GM10847 (cell line): ENCODE measurements around the gene DNAH6.

Source experiments
- POLR2A ChIP-seq: IDR thresholded peaks from 2 replicates; pipeline ENCODE4 v1.6.1; 2011; ENCODE audit not compliant: insufficient read length; ENCODE audit errors: extremely low read depth

DNAH6 gene

DNA sequence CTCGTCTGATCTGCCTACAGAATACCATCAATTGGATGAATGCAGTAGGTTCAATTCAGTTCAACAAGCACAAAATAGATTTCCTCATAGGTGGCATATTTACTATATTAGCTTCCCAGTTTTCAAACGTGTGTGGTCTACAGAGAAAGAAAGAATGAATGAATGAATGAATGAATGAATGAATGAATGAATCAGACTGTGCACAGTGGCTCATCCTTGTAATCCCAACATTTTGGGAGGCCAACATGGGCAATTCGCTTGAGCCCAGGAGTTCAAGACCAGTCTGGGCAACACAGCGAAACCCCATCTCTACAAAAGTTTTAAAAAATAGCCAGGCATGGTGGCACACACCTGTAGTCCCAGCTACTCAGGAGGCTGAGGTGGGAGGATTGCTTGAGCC, 269.7 kb downstream of the DNAH6 start:
- TF ChIP-seq POLR2A, result no peak

DNA sequence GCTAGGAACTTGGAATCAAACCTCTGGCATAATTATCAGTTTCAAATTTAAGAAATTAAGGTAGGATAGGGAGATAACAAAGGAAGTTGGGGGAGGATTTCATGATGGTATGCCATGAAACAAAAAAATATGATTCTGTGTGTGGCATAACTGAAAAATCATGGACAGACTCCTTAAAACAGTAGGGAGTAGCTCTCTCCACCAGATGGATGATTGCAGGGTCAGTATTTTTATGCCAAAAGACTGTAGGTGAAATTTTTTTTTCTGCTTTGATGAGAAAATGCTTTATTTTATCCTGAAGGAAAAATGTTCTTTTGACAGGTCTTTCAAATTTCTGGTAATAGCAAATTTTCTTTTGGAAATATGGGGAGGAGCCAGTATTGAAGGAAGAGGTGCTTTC, 270.3 kb downstream of the DNAH6 start:
- TF ChIP-seq POLR2A, result no peak

DNA sequence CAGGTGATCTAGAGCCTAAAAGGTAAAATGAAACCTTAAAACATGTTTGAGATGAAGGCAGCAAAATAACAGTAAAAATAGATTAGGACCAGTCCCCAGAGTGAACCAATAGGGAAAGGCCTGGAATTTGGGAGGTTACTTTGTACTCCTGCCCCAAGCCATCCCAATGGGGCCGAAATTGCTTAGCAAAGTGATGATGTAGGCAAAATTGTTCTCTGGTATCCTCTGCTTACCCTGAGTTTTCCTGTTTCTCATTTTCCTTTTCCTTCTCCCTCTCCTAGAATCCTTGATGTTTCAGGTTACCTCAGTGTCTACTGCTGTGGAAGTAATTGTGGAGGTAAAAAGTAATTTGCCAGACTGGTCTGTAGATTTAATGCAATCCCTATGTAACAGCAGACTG, 271.7 kb downstream of the DNAH6 start:
- no peak for TF ChIP-seq POLR2A

DNA sequence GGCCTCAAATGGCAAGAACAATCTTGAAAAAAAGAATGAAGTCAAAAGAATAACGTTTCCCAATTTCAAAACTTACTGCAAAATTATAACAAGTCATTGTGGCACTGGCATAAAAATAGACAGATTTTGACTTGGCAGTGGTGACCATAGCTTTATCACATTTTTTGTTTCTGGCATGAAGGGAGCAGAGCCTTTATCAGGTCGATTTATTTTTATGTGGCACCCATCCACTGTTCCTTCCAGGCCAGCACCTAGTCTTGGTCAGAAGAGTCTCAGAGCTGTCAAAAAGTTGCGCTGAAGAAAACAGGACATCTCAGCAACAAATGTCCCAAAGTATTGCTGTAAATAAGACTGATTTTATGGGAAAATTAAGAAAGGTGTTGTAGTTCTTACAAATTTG, 272.2 kb downstream of the DNAH6 start:
- no peak for TF ChIP-seq POLR2A

DNA sequence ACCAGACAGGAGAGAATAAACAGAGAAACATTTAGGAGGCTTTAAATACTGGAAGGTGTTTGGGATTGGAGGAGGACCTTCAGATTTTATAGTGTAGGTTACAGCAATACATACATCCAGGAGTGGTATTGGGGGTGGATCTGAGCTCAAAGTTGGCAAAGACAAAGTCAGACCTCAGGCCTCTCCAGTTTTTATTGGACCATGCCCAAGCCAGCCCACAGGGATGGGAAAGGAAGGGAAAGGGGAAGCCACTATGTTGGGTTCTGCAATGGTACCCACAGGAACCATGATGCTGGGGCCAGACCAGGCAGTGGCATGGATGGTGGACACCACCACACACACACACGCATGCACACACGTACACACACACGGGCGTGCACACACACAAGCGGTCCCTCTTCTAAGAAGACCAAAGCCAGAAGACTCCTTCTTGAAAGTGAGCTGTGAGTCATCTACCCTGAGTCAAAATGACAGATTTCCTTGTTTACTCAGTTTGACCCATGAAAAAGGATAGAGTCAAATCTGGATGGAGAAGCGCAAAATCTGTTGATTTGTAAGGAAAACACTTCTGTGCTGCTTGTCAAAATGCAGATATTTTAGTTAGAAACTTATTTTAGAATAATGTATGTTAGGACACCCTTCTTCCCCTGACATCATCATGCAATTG, 276.7 kb downstream of the DNAH6 start:
- no peak for TF ChIP-seq POLR2A

DNA sequence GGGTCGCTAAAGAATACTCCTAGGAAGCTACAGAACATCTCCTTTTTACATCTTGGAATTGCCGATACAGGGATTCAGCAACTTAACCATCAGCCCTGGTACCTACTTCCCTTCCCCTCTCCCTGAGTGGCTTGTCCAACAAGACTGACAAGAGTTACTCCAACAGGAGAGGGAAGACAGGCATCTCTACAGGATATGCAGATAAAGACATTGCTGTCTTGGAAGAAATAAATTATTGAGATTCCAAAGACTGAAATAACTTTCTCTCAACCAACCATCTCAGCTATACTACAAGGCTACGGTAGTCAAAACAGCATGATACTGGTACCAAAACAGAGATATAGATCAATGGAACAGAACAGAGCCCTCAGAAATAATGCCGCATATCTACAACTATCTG, 277.3 kb downstream of the DNAH6 start:
- no peak for TF ChIP-seq POLR2A

DNA sequence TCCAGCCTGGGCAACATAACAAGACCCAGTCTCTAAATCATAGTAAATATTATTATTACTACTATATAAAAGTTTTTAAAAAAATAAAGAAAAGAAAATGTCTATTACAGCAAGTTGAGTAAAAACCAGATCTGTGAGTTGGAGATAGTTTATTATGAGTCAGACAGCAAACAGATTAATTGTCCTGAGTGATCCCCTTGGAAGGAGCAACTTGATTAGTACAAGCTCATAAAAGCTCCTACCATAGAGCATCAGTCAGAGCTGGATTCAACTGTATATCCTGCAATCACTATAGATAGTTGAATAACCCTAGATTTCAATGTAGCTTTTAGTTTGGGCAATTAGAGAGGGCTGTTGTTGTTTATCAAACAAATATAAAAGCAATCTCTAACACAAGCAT, 280.5 kb downstream of the DNAH6 start:
- no peak for TF ChIP-seq POLR2A

DNA sequence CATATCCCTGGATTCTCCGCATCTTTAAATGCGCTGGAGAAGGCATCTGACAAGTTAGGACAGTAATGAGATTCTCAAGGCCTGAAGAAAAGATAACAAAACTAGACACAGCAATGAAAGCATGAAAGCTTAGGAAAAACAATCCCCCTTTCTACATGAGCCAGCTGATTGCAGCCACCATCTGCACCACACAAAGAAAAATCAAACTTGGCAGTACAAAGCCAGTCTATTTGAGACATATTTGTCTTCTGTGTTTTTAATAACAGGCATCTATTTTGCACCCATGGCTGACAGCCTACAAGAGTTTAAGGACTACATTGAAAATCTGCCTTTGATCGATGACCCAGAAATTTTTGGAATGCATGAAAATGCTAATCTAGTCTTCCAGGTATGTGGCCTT, 281.0 kb downstream of the DNAH6 start:
- TF ChIP-seq POLR2A, result no peak

DNA sequence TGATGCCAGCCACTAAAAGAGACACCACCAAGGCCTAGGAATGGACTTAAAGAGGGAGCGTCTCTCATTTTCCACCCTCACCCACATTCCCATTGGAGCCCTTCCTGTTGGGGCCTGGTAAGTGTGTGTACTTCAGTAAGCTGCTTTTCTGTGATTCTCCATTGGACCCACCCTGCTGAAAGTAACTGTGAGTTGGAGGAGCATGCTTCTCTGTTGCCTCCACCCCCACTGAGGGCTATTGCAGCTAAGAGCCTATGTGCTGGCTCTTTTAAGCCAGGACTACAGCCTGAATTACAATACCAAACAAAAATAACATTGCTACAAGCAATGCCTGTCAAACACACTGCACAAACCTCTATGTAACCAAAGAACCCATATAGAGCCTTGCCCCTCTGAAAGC, 283.5 kb downstream of the DNAH6 start:
- no peak for TF ChIP-seq POLR2A

DNA sequence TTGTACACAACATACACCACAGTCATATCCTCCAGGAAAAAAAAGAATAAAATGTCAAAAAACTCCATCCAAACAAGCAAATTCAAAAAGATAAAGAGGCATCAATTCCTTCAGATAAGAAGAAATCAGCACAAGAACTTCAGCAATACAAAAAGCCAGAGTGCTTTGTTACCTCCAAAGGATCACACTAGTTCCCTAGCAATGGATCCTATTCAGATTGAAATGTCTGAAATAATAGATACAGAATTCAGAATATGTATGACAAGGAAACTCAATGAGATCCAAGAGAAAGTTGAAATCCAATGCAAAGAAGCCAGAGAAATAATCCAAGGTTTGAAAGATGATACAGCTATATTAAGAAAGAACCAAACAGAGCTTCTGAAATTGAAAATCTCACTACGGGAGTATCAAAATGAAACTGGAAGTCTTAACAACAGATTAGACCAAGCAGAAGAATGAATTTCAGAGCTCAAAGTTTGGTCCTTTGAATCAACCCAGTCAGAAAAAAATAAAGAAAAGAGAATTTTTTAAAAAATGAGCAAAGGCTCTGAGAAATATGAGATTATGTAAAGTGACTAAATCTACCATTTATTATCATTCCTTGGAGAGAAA, 284.0 kb downstream of the DNAH6 start:
- no peak for TF ChIP-seq POLR2A

DNA sequence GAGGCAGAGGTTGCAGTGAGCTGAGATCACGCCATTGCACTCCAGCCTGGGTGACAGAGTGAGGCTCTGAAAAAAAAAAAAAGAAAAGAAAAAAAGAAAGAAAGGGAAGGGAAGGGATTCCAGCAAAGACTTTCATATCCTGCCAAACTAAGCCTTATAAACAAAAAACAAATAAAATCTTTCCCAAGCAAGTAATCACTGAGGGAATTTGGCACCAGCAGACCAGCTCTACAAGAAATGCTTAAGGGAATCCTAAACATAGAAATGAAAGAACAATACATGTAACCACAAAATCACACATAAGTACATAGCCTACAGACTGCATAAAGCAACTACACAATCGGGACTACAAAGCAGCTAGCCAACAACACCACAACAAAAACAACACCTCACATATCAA, 285.5 kb downstream of the DNAH6 start:
- TF ChIP-seq POLR2A, result no peak

DNA sequence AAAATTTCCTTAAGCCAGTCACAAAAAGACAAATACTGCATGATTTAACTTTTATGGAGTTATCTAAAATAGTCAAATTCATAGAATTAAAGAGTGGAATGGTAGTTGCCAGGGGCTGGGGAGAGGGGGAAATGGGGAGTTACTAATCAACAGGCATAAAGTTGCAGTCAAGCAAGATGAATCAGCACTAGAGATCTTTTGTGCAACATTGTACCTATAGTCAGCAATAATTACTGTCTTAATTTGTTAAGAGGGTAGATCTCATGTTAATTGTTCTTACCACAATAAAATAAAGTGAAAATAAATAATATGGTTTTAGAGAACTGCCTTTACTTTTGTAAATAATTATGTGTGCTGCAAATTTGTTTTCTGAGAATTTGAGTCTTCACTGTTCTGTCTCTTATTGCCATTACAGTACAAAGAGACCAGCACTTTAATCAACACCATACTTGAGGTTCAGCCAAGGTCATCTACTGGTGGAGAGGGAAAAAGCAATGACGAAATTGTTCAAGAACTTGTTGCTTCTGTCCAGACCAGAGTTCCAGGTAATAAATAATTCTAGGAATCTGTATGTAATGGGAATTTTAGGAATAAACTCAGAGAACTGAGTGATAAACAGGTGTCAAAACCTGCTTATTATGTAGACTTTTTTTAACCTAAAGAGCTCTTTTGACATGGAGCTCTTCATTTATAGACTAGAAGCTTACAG, 289.1 kb downstream of the DNAH6 start:
- TF ChIP-seq POLR2A, result no peak

DNA sequence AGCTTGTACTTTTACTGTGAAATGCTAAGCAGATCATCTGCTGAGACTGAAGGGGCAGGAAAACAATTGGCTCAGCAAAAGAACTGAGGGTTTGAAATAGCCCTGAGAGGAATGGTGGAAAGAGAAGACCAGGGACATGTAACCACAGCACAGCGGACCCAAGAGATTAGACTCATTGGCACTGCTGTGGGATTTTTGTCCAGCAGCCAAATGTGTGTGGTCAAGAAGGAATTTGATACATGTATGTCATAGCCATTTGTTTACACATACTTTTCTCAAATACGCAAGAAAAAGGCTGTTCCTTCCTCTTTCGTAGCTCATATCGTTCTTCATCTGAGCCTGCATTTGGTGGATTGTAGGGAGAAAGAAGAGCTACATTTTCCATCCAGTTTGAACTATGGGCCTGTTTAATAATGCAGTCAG, 290.8 kb downstream of the DNAH6 start:
- no peak for TF ChIP-seq POLR2A

DNA sequence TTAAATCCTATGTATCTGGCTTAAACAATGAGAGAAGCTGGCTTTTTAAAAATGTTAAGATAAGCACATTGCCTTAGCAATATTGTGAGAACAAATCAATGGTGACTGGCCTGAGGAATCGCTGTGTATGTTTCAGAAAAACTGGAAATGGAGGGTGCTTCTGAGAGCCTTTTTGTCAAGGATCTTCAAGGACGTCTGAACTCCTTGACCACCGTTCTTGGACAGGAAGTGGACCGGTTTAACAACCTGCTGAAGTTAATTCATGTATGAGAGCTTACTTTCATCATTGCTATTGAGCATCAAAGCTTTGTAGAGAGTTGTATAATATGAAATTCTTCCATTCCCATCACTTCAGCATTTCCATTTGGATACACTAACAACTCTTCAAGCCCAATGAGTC, 292.0 kb downstream of the DNAH6 start:
- TF ChIP-seq POLR2A, result no peak

DNA sequence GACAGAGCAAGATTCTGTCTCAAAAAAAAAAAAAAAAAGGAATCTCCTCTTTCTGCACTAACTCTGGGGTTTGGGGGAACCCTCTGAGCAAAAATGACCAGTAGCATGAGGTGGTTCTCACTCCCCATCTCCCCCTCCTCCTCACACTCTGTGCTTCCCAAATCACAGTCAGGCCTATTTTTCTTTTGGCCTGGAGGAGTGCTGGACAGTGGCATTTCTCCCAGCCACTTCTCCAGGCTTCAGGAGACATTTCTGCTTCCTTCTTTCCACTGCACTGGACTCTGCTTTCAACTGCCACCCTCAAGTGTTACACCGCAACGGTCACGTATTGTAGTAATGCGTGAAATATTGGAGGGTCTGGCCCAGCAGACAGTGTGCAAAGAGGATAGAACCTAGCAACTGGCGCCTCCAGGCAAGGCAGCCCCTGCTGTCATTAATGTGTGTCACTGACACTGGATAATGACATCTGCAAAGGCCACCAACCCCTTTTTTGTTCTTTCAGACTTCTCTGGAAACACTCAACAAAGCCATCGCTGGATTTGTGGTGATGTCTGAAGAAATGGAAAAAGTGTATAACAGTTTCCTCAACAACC, 295.6 kb downstream of the DNAH6 start:
- no peak for TF ChIP-seq POLR2A

DNA sequence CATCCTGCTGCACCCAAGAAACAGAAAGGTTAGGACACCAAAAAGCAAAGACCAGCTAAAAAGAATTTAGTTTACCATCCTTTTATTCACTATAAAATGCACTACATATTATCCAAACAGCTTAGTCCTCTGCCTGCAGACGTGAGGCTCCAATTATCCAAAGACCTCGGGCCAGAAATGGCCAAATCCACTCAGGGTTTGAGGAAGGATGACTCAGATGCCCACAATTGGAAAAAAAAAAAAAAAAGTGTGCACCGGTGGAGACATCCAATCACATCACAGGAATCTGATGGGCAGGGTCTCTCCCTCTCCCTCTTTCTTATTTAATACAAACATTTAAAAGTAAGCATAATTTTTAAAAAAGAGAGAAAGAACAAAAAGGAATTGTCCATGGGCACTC, 298.8 kb downstream of the DNAH6 start:
- TF ChIP-seq POLR2A, result no peak

DNA sequence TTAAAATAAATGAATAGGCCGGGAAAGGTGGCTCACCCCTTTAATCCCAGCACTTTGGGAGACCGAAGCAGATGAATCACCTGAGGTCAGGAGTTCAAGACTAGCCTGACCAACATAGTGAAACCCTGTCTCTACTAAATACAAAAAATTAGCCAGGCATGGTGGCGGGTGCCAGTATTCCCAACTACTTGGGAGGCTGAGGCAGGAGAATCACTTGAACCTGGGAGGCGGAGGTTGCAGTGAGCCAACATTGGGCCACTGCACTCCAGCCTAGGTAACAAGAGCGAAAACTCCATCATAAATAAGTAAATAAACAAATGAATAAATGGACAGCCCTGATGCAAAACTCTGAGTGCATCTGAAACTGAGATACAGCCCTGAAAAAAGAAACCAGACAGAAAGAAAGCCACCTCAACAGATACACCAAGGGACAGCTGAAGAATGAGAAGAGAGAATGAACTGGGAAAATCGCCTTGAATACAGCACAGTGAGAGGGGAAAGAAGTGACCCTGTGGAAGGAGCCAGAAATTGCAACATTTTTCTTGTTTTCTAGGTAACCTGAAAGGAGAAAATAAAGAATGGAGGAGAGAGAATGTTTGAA, 300.2 kb downstream of the DNAH6 start:
- TF ChIP-seq POLR2A, result no peak
